Spleen (tissue), 11 donors: ENCODE results near the gene FADS1. TPM values are rescaled to one million over a fixed set of nuclear protein-coding genes. Genes with fewer than 3 reads are reported as not detected.
A peak's percentile ranks its signal among the peaks of the same experiment; 100 is the strongest.

Experiments used
- DNase-seq: peaks from one replicate; pipeline ENCODE4 v3.0.0-alpha.2; 2020
- H3K27ac ChIP-seq, 8 donors: fragments of 200-600 bp; sonication (generic) in 7 of 8; 1 replicate in 4 of 8; 2 replicates in 4 of 8; pipeline versions ENCODE4 v1.5.0 to v1.8.0; 2016 to 2021; ENCODE audit warnings: inconsistent platforms in 4 of 8, mild to moderate bottlenecking in 4 of 8, moderate library complexity in 1 of 8
- H3K27me3 ChIP-seq, 7 donors: fragments of 200-600 bp; sonication (generic) in 6 of 7; replicated peaks in 1 of 7; 1 replicate in 4 of 7; 2 replicates in 3 of 7; pipeline versions ENCODE4 v1.5.0 to v1.8.0; 2016 to 2021; ENCODE audit warnings: inconsistent platforms in 3 of 7, mild to moderate bottlenecking in 1 of 7
- H3K36me3 ChIP-seq, 6 donors: fragments of 200-600 bp; sonication (generic) in 5 of 6; 1 replicate in 4 of 6; 2 replicates in 2 of 6; pipeline versions ENCODE4 v1.5.0 to v1.8.0; 2016 to 2021; ENCODE audit warnings: inconsistent platforms in 2 of 6
- H3K4me1 ChIP-seq, 6 donors: fragments of 200-600 bp; sonication (generic) in 5 of 6; 1 replicate in 3 of 6; 2 replicates in 3 of 6; pipeline versions ENCODE4 v1.5.0 to v1.8.0; 2016 to 2021; ENCODE audit warnings: inconsistent platforms in 3 of 6
- H3K4me3 ChIP-seq, 8 donors: fragments of 200-600 bp; sonication (generic) in 7 of 8; 1 replicate in 4 of 8; 2 replicates in 4 of 8; pipeline versions ENCODE4 v1.5.0 to v1.8.0; 2016 to 2021; ENCODE audit warnings: inconsistent platforms in 4 of 8, mild to moderate bottlenecking in 4 of 8, moderate library complexity in 2 of 8
- H3K9me3 ChIP-seq, 8 donors: fragments of 200-600 bp; sonication (generic) in 7 of 8; 1 replicate in 4 of 8; 2 replicates in 4 of 8; pipeline versions ENCODE4 v1.5.0 to v1.8.0; 2016 to 2021; ENCODE audit warnings: inconsistent platforms in 4 of 8
- CTCF ChIP-seq, 11 experiments: fragments of 200-600 bp in 7 of 11; fragments of 450-650 bp in 4 of 11; sonication (generic) in 4 of 11; IDR thresholded peaks in 8 of 11; conservative IDR thresholded peaks in 3 of 11; 1 replicate in 7 of 11; 2 replicates in 4 of 11; pipeline versions ENCODE4 v1.4.0 to v1.8.0; 2016 to 2021; ENCODE audit warnings: antibody characterized with exemption in 11 of 11, inconsistent platforms in 4 of 11, mild to moderate bottlenecking in 1 of 11
- POLR2A ChIP-seq, 3 donors: fragments of 450-650 bp; IDR thresholded peaks; one replicate each; pipeline ENCODE4 v1.5.1; 2017; ENCODE audit warnings: antibody characterized with exemption in 3 of 3, mild to moderate bottlenecking in 1 of 3
- POLR2AphosphoS5 ChIP-seq, 3 donors: sonication (generic); formaldehyde crosslinking; IDR thresholded peaks; one replicate each; pipeline ENCODE4 v1.5.1; 2017; ENCODE audit warnings: antibody characterized with exemption in 3 of 3
- WGBS, 5 donors: extraction: QIAGEN DNeasy Blood & Tissue Kit in 3 of 5; methylation state at CpG; one replicate each; pipeline versions ENCODE4 v1.1.5 to v1.1.7; 2013 to 2018; 5-methylcytosine and 5-hydroxymethylcytosine counted together
- intact Hi-C: fragments of 100-400 bp; cut with DNase I; formaldehyde crosslinking; loops from one replicate; pipeline ENCODE4 v1.15.0; 2023; ENCODE audit warnings: low total_unique reads
- polyA plus RNA-seq, 3 donors: library from polyadenylated mRNA; stranded (reverse); fragments of 200-250 nt; gene quantifications; one replicate each; pipeline ENCODE4 v1.2.1, GENCODE V29; 2013
- total RNA-seq, 7 donors: library from RNA; depleted of rRNA in 3 of 7; stranded (reverse); fragments of >200 nt in 3 of 7; fragmentation: NEBNext Ultra II Directional in 4 of 7; extraction: Animal tissue kit (Norgen Biotek cat#: 25700) in 4 of 7; gene quantifications; one replicate each; pipeline versions ENCODE4 v1.1.0 to v1.2.1, GENCODE V29; 2016 to 2021
- donor health status: healthy with polysubstance abuse.
- donor health status: DM: no; HTN: no; CAD: no; lungs with moderate emphysema.
- donor health status: DM: no; HTN: no; CAD: no.
- donor health status: Bipolar disorder and iron deficiency.
- donor health status: healthy.
- donor health status: DM: no; HTN: no; CAD: no.
- donor health status: DM: yes; HTN: yes; CAD: no.

FADS1 gene
- total and polyA plus RNA-seq, 10 donors, result 2.2 to 25.6 (median 10.4) TPM

GRCh38 chr11:61860054-61860903 lies 43.5 kb upstream of the FADS1 start:
- H3K9me3 ChIP-seq, result no peaks in the 10 kb centered on the region
- peaks cover 0 to 15% (median 0%) of the 10 kb centered on the region in 6 donors for H3K4me1 ChIP-seq
- H3K27ac ChIP-seq, result no peak overlapping the region
- peaks cover 0 to 52% (median 0%) of the 10 kb centered on the region in 6 donors for H3K36me3 ChIP-seq
- intact Hi-C loops, result no loop called here
- H3K27me3 ChIP-seq, result no peaks in the 10 kb centered on the region
- DNase-seq, result no peak
- H3K4me3 ChIP-seq, result no peak overlapping the region
- TF ChIP-seq POLR2AphosphoS5 (IDR thresholded peaks at IDR 0.05) (no peak), CTCF (IDR thresholded peaks at IDR 0.05 in 8 of 11, conservative IDR thresholded peaks at IDR 0.05 in 3 of 11) (no peak), POLR2A (IDR thresholded peaks at IDR 0.05) (no peak)
- 75 to 92% (median 88%) methylated on average over 13 to 16 of the region's 16 CpGs for WGBS, 5 donors

- Histone ChIP-seq H3K4me1 (peaks cover 0 to 8% (median 0%) of the 10 kb centered on the region in 6 donors), H3K9me3 (no peaks in the 10 kb centered on the region), H3K27me3 (no peaks in the 10 kb centered on the region), H3K27ac (no peak overlapping the region), H3K36me3 (peaks cover 0 to 64% (median 0%) of the 10 kb centered on the region in 6 donors), H3K4me3 (no peak overlapping the region)
- TF ChIP-seq POLR2AphosphoS5 (IDR thresholded peaks at IDR 0.05), result no peak
- WGBS, 5 donors, result 90 to 98% (median 94%) methylated on average over 7 to 12 of the region's 12 CpGs
- intact Hi-C loops, result no loop called here
- peak; percentile 45 for DNase-seq
Observed at GRCh38 chr11:61855939-61856680, 39.3 kb upstream of the FADS1 start.

- H3K27ac ChIP-seq, result no peak overlapping the region
- peaks cover 0 to 67% (median 0%) of the 10 kb centered on the region in 6 donors for H3K36me3 ChIP-seq
- intact Hi-C loops, result no loop called here
- peaks cover 0 to under 1% (median 0%) of the 10 kb centered on the region in 6 donors for H3K4me1 ChIP-seq
- no peaks in the 10 kb centered on the region for H3K27me3 ChIP-seq
- TF ChIP-seq POLR2A (IDR thresholded peaks at IDR 0.05) (no peak), POLR2AphosphoS5 (IDR thresholded peaks at IDR 0.05) (peak in 1 of 3 donors; percentile 14)
- 91 to 95% (median 92%) methylated on average over 9 to 14 of the region's 14 CpGs for WGBS, 5 donors
- no peaks in the 10 kb centered on the region for H3K9me3 ChIP-seq
- peak; percentile 65 for DNase-seq
- H3K4me3 ChIP-seq, result no peak overlapping the region
Observed at GRCh38 chr11:61854966-61855714, 38.3 kb upstream of the FADS1 start.

- H3K4me1 ChIP-seq, result no peaks in the 10 kb centered on the region
- H3K36me3 ChIP-seq, result peaks cover 0 to 67% (median 0%) of the 10 kb centered on the region in 6 donors
- H3K4me3 ChIP-seq, result no peak overlapping the region
- no peak for DNase-seq
- WGBS, 5 donors, result 89 to 97% (median 93%) methylated on average over 15 to 17 of the region's 17 CpGs
- TF ChIP-seq CTCF (IDR thresholded peaks at IDR 0.05 in 8 of 11, conservative IDR thresholded peaks at IDR 0.05 in 3 of 11) (no peak), POLR2A (IDR thresholded peaks at IDR 0.05) (no peak), POLR2AphosphoS5 (IDR thresholded peaks at IDR 0.05) (no peak)
- intact Hi-C loops, result no loop called here
- H3K27me3 ChIP-seq, result no peaks in the 10 kb centered on the region
- no peaks in the 10 kb centered on the region for H3K9me3 ChIP-seq
- no peak overlapping the region for H3K27ac ChIP-seq
Observed at GRCh38 chr11:61854206-61854895, 37.5 kb upstream of the FADS1 start.
